ENCODE data around the gene UBE2S.
"Not testable (repeated sequence)": the region's sequence is repeated elsewhere in the genome, so short reads cannot be mapped to it uniquely, and the experiment has no call there.

UBE2S gene

DNA sequence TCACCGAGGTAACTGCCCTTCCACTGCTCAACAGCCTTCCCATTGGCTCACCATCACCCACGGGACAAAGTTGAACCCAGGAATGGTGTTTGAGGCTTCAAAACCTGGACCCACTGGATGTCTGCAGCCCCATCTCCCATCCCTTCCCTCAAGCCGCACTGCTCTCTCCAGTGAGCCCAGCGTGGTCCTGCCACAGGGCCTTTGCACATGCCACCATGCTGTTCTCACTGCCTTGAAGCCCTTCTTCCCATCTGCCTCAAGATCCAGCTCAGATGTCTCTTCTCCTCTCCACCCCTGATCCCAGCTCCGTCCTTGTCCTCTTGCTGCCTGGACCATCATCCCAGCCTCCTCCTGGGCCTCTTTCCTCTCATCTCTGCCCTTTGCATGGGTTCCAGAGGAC, 31.5 kb upstream of the UBE2S start:
- no peak for DNase-seq

DNA sequence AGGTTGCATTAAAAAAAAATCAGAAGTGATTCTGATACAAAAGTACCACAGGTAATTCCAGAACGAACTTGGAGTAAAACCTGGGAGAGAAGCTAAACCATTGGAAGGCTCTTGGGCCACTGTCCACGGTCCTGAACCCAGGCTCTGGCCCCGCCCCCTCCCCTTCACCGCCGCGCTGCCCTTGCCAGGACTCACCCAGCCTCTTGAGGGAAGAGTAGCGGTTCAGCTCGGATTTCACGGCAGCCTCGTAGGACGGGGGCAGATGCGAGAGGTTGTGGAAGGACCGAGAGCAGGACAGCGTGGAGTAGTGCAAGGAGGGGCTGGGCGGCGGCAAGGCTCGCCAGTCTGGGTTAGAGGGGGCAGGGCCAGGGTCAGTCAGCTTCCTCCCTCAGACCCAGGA, 29.8 kb upstream of the UBE2S start:
- DNase-seq, result no peak

DNA sequence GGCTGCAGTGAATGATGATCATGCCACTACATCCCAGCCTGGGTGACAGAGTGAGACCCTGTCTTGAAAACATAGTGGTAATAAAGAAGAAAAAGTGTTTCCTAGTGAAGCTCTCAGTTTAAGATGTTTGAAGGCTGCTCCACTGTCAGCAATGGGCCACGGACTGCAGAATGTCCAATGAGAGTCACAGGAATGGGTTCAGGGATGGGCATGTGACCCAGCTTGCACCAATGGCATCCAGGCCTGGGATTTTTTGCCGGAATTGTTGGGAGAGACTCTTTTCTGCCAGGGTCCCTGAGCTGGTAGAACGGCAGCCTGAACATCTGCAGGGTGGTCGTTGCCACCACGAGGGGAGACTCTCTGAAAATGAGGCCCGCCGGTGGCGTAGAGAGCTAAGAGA, 29.3 kb upstream of the UBE2S start:
- DNase-seq, result no peak

DNA sequence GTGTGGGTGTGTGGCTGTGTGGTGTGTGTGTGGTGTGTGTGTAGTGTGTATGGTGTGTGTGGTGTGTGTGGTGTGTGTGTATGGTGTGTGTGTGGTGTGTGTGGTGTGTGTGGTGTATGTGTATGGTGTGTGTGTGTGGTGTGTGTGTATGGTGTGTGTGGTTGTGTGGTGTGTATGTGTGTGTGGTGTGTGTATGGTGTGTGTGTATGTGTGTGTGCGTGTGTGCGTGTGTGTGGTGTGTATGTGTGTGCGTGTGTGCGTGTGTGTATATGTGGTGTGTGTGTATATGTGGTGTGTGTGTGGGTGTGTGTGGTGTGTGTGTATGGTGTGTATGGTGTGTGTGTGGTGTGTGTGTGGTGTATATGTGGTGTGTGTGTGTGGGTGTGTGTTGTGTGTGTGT, 27.4 kb upstream of the UBE2S start:
- DNase-seq, result no peak

DNA sequence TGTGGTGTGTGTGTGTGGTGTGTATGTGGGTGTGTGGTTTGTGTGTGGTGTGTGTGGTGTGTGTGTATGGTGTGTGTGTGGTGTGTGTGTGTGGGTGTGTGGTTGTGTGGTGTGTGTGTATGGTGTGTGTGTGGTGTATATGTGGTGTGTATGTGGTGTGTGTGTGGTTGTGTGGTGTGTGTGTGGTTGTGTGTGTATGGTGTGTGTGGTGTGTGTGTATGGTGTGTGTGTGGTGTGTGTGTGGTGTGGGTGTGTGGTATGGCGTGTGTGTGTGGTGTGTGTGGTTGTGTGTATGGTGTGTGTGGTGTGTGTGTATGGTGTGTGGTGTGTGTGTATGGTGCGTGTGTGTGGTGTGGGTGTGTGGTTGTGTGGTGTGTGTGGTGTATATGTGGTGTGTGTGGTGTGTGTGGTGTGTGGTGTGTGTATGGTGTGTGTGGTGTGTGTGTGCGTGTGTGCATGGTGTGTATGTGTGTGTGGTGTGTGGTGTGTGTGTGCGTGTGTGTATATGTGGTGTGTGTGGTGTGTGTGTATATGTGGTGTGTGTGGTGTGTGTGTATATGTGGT, 26.9 kb upstream of the UBE2S start:
- no peak for DNase-seq

DNA sequence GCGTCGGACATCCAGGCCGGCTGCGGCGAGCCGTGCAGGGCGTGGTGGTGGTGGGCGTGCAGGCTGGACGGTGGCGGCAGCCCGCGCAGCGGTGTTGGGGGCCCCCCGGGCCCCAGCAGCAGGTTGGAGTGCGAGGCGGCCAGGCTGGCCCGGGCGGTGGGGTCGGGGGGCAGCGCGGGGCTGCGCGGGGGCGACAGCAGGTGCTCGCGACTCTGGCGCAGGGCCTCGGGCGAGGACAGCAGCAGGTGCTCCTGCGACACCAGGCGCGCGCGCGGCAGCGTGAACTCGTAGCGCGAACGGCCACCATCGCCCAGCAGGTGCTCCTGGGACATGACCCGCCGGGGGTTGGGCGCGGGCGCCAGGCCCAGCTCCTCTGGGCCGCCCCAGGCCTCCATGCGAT, 25.7 kb upstream of the UBE2S start:
- DNase-seq, result no peak

DNA sequence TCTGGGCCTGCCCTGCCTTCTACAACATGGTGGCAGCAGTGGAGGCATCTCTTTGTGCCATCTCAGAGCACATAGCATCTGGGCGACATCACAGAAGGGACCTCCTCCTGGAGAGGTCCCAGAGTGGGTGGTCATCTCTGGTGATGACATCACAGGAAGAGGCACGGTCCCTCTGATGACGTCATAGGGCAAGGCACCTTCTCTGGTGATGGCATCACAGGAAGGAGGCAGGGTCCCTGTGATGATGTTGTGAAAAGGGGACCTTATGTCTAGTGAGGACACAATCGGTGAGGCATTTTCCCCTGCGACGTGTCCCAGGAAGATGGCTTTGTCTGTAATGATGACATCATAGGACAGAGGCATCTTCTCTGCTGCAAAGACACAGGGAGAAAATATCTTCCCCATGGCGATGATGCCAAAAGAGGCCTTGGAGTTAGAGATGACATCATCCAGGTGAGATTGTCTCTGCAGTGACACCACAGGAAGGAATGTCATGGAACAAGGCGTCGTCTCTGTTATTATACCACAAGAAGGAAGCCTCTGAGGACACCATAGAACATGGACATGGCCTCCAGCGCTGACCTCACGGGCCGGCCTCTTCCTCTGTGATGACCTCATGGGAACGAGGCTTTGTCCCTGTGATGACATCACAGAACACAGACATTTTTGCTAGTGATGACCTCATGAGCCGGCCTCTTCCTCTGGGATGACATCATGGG, 24.8 kb upstream of the UBE2S start:
- DNase-seq, result no peak

DNA sequence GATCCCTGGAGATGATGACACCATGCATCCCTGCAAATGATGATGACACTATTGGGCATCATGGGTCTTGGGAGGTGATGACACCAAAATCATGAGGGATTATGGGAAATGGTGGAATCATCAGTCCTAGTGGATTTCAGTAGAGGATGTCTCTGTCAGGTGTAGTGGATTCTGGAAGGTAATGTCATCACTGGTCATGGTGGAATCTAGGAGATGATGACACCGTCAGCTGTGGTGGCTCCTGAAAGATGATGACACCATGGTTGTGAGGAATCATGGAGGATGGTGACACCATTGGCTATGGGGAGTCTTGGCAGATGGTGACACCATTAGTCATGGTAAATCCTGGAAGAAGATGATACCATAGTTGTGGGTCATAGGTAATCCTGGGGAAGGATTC, 23.6 kb upstream of the UBE2S start:
- DNase-seq, result no peak

DNA sequence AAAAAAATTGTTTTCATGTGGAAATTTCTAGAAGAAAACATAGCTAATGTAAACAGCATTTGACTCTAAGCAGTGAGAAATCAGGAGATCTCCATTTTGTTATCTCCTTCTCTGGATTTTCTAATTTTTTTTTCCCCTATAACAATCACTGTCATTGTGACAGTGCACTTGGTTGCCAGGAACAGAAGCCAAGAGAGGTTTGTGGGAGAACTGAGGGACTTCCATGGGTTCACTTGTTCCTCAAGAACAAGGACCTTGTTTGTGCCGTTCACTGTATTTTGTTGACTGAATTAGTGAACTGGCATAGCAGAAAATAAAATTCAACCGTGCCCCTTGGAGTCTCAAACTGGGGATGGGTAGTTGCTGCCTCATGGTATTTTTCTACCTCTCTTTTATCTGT, 18.5 kb upstream of the UBE2S start:
- no peak for DNase-seq

DNA sequence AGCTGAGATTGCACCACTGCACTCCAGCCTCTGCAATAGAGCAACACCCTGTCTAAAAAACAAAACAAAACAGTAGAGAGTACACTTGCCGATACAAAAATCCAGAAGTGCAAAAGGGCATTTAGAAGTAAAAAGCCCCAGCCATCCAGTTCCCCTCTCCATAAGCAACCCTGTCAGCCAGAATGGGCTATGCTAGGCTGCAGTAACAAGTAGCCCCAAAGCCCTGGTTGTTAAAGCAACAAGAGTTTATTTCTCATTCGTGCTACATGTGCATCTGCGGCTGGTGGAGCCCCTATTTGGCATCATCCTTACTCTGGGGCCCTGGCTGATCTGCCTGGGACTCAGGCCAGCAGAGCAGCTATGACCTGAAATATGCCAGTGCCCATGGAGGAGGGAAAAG, 16.9 kb upstream of the UBE2S start:
- no peak for DNase-seq

DNA sequence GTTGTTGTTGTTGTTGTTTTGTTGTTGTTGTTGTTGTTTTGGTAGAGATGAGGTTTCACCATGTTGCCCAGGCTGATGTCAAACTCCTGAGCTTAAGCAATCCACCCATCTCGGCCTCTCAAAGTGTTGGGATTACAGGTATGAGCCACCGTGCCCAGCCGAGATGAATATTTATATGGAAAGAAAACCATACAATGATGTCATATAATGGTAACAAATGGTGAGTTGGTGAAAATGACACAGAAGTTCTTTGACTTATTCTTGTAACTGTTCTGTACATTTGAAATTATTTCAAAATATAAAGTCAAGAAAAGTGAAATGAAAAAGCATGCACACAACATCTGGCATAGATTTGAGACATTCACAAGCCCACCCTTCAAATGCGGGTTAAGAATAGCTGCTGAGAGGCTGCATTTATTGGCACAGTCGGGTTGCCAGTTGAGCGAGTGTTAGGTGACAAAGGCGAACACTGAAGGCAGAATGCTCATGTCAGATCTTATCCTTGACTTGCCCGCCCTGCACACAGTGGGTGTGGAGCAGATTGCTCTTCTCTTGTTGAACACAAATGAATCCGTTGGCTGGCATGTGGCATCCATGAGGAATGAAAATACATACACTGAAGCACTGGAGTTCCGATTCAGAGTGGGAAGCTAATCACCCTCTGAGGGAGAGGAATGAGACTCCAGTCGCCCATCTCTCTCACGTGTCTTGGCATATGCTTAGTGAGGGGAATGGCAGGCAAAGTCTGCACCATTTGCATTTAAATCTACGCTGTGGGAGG, 15.8 kb upstream of the UBE2S start:
- DNase-seq, result no peak

DNA sequence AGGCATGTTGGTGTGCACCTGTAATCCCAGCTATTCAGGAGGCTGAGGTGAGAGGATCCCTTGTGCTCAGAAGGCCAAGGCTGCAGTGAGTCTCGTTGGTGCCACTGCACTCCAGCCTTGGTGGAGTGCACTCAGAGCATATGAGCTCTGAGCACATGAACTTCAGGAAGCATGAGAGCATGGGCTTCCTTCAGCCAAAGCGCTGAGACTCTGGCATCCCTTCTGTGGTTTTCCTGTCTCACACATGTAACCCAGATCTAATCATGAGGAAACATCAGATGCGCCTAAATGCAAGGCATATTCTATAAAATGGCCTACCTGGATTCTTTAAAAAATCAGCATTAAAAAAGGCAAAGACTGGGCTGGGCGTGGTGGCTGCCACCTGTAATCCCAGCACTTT, 13.7 kb upstream of the UBE2S start:
- DNase-seq, result not testable (repeated sequence)

DNA sequence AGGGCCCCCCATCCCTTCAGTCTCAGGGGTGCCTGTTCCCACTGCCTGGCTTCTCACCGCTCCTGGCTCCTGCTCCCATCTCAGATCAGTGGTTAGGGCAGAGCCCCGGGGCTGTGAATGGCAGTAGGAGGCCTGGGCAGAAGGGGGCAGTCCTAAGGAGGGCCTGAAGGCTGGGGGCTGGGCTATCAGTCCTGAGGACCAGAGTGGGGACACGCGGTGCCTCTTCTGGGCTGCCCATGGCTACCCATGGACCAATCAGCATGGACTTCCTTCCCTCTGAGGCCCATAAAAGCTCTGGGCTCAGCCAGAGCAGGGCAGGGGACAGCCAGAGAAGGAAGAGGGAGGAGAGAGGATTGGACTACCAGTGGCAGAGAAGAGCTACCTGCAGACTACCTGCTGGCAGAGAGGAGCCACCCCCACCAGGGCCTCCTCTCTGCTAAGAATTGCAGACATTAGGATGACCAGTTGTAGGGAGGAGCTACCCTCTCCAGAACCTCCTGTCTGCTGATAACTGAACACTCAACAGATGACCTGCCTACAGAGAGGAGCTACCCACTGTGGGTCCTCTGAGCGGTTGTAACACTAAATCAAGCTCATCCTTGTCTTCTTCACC, 12.1 kb upstream of the UBE2S start:
- DNase-seq, result no peak

DNA sequence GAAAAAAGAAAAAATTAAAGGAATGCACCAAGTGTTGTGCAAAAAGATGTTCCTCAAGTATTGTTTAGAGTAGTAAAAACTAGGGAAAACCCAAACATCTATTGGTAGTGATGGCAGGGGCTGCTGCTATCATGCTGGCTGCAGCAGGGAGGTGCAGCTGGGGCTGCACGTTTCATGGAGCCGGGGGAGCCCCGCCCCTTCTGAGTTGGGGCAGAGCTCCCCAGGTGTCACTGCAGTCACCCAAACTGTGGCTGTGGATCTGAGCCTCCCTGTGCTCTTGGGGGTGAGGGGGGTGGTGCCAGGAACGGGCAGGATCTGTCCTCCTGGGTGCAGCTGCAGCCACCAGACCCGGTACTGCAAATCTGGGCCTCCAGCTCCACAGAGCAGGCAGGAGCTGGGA, 11.5 kb upstream of the UBE2S start:
- DNase-seq, result no peak

DNA sequence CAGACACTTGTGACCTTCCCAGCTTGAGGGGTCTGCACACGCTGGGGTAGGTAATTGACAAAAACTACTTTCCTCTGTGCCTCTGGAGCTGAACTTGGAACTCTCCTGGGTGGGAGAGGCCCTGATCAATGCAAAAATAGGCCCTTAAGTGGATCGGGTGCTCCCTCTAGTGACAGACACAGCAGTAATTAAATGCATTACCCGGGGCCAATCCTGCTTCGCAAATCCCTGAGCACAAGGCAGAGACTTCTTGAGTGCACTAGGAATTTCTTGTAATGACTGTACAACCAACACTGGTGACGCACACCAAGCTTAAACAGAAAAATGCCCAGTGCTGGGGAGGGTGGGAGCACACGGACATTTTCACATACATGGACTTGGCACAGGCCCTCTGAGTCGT, 10.6 kb upstream of the UBE2S start:
- peak; percentile 60 for DNase-seq

DNA sequence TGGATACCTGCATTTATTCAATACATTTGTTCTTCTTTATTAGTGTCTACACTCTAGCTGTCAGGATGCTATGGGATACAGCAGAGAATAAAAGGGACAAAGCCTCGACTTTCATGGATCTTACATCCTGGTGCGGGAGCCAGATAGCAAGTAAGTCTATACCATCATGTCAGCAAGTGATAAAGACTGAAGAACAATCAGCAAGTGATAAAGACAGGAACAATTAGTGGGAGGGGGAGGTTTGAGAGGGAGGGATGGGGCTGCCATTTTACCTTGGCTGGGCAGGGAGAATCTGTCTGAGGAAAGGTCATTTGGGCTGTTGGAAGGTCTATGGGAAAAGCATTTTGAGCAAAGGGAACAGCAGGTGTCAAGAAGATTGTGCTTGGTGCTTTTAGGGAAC, 2.6 kb upstream of the UBE2S start:
- no peak for DNase-seq

DNA sequence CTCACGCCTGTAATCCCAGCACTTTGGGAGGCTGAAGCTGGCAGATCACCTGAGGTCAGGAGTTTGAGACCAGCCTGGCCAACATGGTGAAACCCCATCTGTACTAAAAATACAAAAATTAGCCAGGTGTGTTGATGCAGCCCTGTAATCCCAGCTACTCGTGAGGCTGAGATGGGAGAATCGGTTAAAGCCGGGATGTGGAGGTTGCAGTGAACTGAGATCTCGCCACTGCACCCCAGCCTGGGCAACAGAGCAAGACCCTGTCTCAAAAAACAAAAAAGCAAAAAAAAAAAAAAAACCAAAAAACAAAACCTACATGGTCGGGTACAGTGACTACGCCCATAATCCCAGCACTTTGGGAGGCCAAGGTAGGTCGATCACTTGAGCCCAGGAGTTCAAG, 1.6 kb upstream of the UBE2S start:
- not testable (repeated sequence) for DNase-seq

DNA sequence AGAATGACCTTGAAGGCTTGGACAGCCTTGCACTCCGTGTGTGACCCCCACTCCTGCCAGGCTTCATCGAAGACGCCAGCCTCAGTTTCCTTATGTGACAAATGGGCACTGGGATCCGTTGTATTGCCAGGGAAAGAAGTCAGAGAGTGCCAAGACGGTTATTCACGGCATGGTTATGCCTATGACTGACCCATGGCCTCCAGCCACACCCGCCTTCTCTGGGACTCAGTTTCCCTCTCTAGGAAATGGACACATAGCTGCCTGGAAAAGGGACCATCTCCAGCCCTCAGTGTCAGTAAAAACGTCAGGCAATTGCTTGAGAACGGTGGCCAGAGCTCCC, 915 bp upstream of the UBE2S start:
- no peak for DNase-seq

DNA sequence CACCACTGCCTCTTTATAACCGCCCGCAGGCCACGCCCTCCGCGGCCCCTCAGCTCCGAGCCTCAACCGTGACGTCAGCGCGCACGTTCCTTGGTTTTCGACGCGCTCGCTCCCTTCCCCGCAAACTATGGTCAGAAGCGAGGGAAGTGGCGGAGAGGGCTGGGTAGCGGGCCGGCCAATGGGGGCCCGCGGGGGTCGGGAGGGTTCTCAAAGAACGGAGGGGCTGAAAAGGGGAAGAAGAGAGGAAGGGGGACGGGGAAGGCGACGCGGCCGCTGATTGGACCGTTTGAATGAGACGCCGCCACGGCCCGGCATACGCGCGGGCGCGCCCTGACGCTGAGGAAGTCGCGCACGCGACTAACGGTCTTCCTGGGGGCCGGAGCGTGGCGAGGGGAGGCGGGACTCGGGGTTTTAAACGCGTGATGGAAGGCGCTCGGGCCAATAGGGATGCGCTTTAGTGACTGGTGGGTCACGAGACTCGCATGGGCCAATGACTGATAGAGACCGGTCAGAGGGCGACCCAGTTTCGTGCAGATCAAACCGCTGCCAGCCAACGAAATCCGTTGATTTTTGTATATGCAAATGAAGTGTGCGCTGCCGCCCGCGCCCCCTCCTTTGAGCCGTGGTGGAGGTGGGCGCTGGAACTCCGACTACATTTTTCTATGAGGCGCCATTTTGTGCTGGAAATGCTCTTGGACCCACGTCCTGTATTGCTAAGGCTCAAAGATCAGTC, 378 bp upstream of the UBE2S start:
- peak; percentile 100 for DNase-seq

DNA sequence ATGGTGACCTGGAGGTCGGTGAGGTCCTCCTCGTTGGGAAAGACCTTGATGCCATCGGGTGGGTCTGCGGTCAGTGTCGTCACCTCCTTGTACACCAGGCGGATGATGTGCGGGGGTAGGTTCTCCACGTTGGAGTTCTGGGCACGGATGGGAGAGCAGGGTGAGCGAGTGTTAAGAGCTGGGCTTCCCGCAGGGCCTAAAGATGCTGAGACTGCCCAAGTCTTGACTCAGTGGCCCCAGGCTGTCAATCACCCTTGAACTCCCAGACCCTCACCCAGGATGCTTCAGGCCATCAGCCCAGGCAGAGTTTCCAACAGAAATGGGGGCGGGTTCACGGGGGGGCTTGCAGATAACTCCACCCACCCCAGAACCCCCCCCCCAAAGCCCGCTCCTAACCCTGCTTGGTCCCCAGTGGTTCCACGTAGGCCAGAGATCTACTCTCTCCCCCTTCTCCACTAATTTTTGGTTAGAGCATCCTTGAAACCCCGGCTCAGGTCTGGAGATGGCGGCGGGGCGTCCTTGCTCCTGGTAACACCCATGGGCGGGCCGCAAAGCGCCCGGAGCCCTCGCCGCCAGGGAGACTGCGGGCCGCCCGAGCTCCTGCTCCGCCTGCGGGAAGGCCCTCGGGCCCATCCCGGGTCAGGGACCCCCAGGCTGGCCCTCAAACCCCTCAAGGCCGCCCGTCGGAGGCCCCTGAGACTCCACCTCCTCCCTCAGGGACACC, 600 bp downstream of the UBE2S start:
- DNase-seq, result no peak

DNA sequence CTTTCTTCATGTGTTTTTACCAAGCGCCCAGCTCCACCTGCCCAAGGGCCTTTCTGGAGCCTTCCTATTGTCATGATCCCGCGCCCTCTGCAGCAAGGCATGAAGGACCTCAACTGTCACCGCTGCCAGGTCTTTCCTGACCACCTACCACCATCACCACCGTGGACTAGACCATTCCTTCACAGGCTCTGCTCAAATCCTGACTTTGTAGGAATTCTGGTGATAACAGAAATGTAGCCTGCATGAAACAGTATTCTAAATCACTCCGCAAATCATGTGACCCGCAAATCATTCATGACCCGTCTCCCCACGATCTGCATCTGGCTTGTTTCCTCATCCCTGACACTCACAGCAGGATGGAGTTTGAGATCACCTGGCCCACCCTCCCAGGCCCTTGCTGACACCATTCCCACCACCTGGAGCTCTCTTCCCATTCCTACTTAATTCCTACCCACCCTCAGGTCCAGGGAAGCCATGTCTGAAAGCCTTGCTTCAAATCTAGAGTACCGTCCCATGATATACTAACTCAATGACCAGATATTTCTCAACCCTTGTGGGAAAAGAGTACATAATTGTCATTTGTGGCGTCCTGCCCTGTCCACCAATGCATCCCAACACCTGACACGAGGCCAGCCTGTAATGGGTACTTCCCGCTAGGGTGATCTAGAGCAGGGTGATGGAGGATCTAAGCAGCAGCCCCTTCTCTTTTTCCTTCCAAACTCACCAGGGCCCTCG, 1.3 kb downstream of the UBE2S start:
- no peak for DNase-seq

DNA sequence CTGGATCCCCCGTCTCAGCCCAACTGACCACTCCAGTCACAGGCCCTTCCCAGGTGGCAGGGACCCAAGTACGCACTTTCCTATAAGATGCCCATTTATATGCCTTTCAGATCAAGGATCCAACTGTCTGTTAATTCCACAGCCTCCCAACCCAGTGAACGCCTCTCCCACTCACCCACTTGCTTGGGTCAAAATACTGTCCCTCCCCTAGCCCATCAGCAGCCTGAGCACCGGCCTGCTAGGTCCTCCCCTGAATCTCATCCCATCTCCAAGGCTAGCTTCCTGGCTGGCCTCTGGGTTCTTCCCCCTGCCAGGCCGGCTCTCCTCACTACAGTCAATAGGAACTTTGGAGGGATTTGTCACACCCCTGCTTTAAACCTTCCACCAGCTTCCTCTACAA, 1.9 kb downstream of the UBE2S start:
- DNase-seq, result no peak

Measured in NCI-H1105 treated with DMSO at 0.1 percent for 48 hours (cell line).